B cell (primary cell): ENCODE results near the gene KLF16.

ENCODE experiments used
- CTCF ChIP-seq: fragments of 200-600 bp; IDR thresholded peaks from one replicate; pipeline ENCODE4 v1.8.0; 2022; ENCODE audit warnings: antibody characterized with exemption, mild to moderate bottlenecking
- EZH2 ChIP-seq: IDR thresholded peaks from 2 replicates; pipeline ENCODE4 v1.6.1; 2012; ENCODE audit warnings: borderline replicate concordance, low read depth, mild to moderate bottlenecking, moderate library complexity, low read length; ENCODE audit not compliant: insufficient read depth, poor library complexity, severe bottlenecking

- TF ChIP-seq EZH2 = no peak
- TF ChIP-seq CTCF = no peak
These were observed 2.0 kb upstream of the KLF16 start for GRCh38 chr19:1865172-1866010.
